Panc1 (cell line): ENCODE data around the gene AGBL4. TPM values are rescaled to one million over a fixed set of nuclear protein-coding genes. Genes with fewer than 3 reads are reported as not detected.

Experiments
- ATAC-seq: fragments of 200-7000 bp; cut with Tn5 transposase; 2 replicates; pipeline ENCODE4 v1.9.1; 2020; ENCODE audit warnings: mild to moderate bottlenecking, moderate library complexity
- BruUV-seq: library from RNA; stranded (reverse); fragments of 400-500 nt; replicated peaks from 2 replicates; lab custom pipeline; 2021; lab: Mats Ljungman, UMichigan
- CTCF ChIA-PET: fragments of 300-600 bp; sonication (Branson Sonifier 250); formaldehyde crosslinking; loops from one replicate; lab custom pipeline; 2022; ENCODE audit warnings: antibody characterized with exemption; lab: Charles Lee
- POLR2A ChIA-PET: fragments of 300-600 bp; sonication (Branson Sonifier 250); formaldehyde crosslinking; loops from one replicate; lab custom pipeline; 2022; ENCODE audit warnings: antibody characterized with exemption; lab: Charles Lee
- DNase-seq: peaks from one replicate; pipeline ENCODE4 v3.0.0-alpha.2; 2010; ENCODE audit warnings: low read depth, low spot score
- H3K27ac ChIP-seq: 2 replicates; pipeline ENCODE4 v1.5.1; 2011; ENCODE audit warnings: mild to moderate bottlenecking, low read length, inconsistent platforms
- H3K27me3 ChIP-seq: fragments of 200-500 bp; sonication (Bioruptor generic); 2 replicates; pipeline ENCODE4 v1.6.0; 2014; ENCODE audit warnings: low read length, inconsistent platforms; ENCODE audit not compliant: control insufficient read depth, insufficient read depth
- H3K36me3 ChIP-seq: fragments of 200-500 bp; sonication (Bioruptor generic); 2 replicates; pipeline ENCODE4 v1.5.1; 2014; ENCODE audit warnings: inconsistent platforms, mild to moderate bottlenecking, low read length, moderate library complexity; ENCODE audit not compliant: control insufficient read depth, insufficient read depth
- H3K4me1 ChIP-seq: 2 replicates; pipeline ENCODE4 v1.5.1; 2011; ENCODE audit warnings: inconsistent platforms, mild to moderate bottlenecking, low read length, moderate library complexity; ENCODE audit not compliant: control insufficient read depth, insufficient read depth
- H3K4me3 ChIP-seq, 2 experiments: 2 replicates each; pipeline ENCODE4 v1.5.1; 2011 to 2012; ENCODE audit warnings: low read depth in 2 of 2, low read length in 2 of 2, mild to moderate bottlenecking in 2 of 2, inconsistent platforms in 1 of 2, moderate library complexity in 1 of 2
- H3K9me3 ChIP-seq: fragments of 200-500 bp; sonication (Bioruptor generic); 2 replicates; pipeline ENCODE4 v1.5.1; 2014; ENCODE audit warnings: low read depth, mild to moderate bottlenecking, inconsistent platforms, low read length, moderate library complexity; ENCODE audit not compliant: control insufficient read depth, insufficient read depth
- POLR2AphosphoS5 ChIP-seq: IDR thresholded peaks from 2 replicates; pipeline ENCODE4 v1.6.1; 2012; ENCODE audit warnings: mild to moderate bottlenecking, low read depth, low read length, moderate library complexity
- SIN3A ChIP-seq: IDR thresholded peaks from 2 replicates; pipeline ENCODE4 v1.6.1; 2012; ENCODE audit warnings: low read depth, mild to moderate bottlenecking, low read length, moderate library complexity, borderline replicate concordance; ENCODE audit not compliant: insufficient read depth
- TCF7L2 ChIP-seq: IDR thresholded peaks from 2 replicates; pipeline ENCODE4 v1.6.1; 2011; ENCODE audit warnings: mild to moderate bottlenecking, low read depth, low read length, inconsistent platforms
- in situ Hi-C: cut with HindIII; loops from 2 replicates; pipeline ENCODE4 v1.10.0; 2016; ENCODE audit warnings: low sequenced_read_pairs, low pct_unique_long_range_greater_than_20kb
- intact Hi-C: fragments of 100-400 bp; cut with micrococcal nuclease; formaldehyde crosslinking; loops from one replicate; pipeline ENCODE4 v1.10.0; 2022; ENCODE audit not compliant: unreplicated experiment
- total RNA-seq: library from RNA; stranded (reverse); gene quantifications from one replicate; pipeline ENCODE4 v1.2.1, GENCODE V29; 2021; ENCODE audit not compliant: unreplicated experiment
- TF ChIP-seq, protein P1 (sequence below), 2 experiments: IDR thresholded peaks; 2 replicates each; pipeline ENCODE4 v1.6.1; 2011 to 2012; ENCODE audit warnings: low read depth in 2 of 2, control low read depth in 1 of 2, low read length in 1 of 2, mild to moderate bottlenecking in 1 of 2, moderate library complexity in 1 of 2; ENCODE audit not compliant: insufficient read depth in 1 of 2
- TF ChIP-seq, protein P2 (sequence below): fragments of 450-650 bp; IDR thresholded peaks from 2 replicates; pipeline ENCODE4 v1.5.1; 2017; ENCODE audit warnings: mild to moderate bottlenecking

The AGBL4 gene
- total RNA-seq, 1 experiment from 2014 or later = not detected

DNA sequence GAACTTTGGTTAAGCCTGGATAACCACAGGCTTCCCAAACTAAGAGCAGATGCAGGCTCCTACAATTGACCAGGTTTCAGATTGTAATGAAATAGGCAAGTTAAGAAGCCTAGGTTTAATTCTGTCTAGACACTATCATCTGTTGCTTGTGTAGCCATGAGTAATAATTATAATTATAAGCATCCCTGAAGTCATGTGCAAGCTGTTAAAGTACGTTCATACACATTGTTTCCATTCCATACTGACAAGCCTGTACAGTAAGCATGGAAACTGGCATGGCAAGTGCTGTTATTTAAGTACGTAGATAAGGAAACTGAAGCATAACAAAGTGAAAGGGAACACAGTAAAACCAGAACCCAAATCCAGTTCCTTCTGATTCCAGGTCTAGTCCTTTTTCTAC, 689.8 kb downstream of the AGBL4 start:
- ChIA-PET POLR2A (no interaction called here), CTCF (no interaction called here)
- DNase-seq (no peak), ATAC-seq (no peak)
- Histone ChIP-seq H3K36me3 (no peaks in the 10 kb centered on the region), H3K4me3 (no peak overlapping the region), H3K27ac (no peak overlapping the region), H3K4me1 (no peaks in the 10 kb centered on the region), H3K27me3 (no peaks in the 10 kb centered on the region), H3K9me3 (no peaks in the 10 kb centered on the region)
- no TSS peak for BruUV-seq
- TF ChIP-seq, protein P1, sequence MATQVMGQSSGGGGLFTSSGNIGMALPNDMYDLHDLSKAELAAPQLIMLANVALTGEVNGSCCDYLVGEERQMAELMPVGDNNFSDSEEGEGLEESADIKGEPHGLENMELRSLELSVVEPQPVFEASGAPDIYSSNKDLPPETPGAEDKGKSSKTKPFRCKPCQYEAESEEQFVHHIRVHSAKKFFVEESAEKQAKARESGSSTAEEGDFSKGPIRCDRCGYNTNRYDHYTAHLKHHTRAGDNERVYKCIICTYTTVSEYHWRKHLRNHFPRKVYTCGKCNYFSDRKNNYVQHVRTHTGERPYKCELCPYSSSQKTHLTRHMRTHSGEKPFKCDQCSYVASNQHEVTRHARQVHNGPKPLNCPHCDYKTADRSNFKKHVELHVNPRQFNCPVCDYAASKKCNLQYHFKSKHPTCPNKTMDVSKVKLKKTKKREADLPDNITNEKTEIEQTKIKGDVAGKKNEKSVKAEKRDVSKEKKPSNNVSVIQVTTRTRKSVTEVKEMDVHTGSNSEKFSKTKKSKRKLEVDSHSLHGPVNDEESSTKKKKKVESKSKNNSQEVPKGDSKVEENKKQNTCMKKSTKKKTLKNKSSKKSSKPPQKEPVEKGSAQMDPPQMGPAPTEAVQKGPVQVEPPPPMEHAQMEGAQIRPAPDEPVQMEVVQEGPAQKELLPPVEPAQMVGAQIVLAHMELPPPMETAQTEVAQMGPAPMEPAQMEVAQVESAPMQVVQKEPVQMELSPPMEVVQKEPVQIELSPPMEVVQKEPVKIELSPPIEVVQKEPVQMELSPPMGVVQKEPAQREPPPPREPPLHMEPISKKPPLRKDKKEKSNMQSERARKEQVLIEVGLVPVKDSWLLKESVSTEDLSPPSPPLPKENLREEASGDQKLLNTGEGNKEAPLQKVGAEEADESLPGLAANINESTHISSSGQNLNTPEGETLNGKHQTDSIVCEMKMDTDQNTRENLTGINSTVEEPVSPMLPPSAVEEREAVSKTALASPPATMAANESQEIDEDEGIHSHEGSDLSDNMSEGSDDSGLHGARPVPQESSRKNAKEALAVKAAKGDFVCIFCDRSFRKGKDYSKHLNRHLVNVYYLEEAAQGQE (IDR thresholded peaks at IDR 0.05; ENCODE audit: insufficient read depth in 1 of 2, low read depth in 2 of 2, low read length in 1 of 2) = no peak
- TF ChIP-seq POLR2AphosphoS5 = no peak
- TF ChIP-seq, protein P2, sequence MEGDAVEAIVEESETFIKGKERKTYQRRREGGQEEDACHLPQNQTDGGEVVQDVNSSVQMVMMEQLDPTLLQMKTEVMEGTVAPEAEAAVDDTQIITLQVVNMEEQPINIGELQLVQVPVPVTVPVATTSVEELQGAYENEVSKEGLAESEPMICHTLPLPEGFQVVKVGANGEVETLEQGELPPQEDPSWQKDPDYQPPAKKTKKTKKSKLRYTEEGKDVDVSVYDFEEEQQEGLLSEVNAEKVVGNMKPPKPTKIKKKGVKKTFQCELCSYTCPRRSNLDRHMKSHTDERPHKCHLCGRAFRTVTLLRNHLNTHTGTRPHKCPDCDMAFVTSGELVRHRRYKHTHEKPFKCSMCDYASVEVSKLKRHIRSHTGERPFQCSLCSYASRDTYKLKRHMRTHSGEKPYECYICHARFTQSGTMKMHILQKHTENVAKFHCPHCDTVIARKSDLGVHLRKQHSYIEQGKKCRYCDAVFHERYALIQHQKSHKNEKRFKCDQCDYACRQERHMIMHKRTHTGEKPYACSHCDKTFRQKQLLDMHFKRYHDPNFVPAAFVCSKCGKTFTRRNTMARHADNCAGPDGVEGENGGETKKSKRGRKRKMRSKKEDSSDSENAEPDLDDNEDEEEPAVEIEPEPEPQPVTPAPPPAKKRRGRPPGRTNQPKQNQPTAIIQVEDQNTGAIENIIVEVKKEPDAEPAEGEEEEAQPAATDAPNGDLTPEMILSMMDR = no peak
- TF ChIP-seq SIN3A = no peak
- TF ChIP-seq TCF7L2 = no peak
- intact Hi-C loops = no loop called here
- in situ Hi-C loops = no loop called here

DNA sequence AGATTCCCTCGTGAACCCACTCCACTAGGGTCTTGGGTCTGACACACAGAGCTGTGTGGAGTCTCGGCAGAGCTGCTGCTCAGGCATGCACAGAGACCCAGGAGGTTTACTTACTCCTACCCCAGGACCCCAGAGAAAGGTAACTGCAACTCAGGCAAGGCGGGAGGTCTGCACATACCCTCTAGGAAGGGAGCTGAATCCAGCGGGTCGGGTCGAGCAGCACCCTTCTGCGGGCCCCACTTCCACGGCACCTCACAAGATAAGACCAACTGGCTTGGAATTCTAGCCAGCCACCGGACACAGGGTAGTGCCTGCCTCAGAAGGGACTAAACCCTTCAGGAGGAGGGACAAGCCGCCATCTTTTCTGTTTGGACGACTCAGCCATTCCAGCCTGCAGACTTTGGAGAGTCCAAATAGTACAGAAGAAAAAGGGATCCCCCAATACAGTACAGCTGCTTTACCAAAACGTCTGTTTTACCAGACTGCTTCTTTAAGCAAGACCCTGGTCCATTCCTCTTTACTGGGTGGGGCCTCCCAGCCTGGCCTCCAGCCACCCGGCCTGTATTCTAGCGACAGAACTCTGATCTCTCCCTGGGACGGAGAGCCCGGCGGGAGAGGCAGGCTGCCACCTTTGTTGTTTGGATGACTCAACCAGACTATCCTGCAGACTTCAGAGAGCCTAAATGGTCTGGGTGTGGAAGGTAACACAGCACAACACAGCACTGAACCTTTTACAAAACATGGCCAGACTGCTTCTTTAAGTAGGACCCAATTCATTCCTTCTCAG, 692.5 kb downstream of the AGBL4 start:
- DNase-seq = no peak
- Histone ChIP-seq H3K27me3 (no peaks in the 10 kb centered on the region), H3K4me3 (no peak overlapping the region), H3K27ac (no peak overlapping the region), H3K9me3 (no peaks in the 10 kb centered on the region), H3K36me3 (no peaks in the 10 kb centered on the region), H3K4me1 (no peaks in the 10 kb centered on the region)
- no TSS peak for BruUV-seq
- in situ Hi-C loops (no loop called here), intact Hi-C loops (no loop called here)
- no peak for TF ChIP-seq SIN3A
- TF ChIP-seq, protein P2 = no peak
- TF ChIP-seq, protein P1 (IDR thresholded peaks at IDR 0.05; ENCODE audit: insufficient read depth in 1 of 2, low read depth in 2 of 2, low read length in 1 of 2) = no peak
- no peak for TF ChIP-seq POLR2AphosphoS5
- TF ChIP-seq TCF7L2 = no peak
- POLR2A ChIA-PET = no interaction called here
- CTCF ChIA-PET = no interaction called here
- ATAC-seq = no peak
